Ishikawa (cell line): Measurements from ENCODE around the gene FASN.

Experiments used
- CEBPB ChIP-seq: IDR thresholded peaks from 2 replicates; pipeline ENCODE4 v1.6.1; 2012
- CREB1 ChIP-seq: IDR thresholded peaks from 2 replicates; pipeline ENCODE4 v1.6.1; 2012; ENCODE audit warnings: low read depth
- EGR1 ChIP-seq: IDR thresholded peaks from 2 replicates; pipeline ENCODE4 v1.6.1; 2012
- EP300 ChIP-seq: IDR thresholded peaks from 2 replicates; pipeline ENCODE4 v1.6.1; 2012; ENCODE audit warnings: borderline replicate concordance
- FOXM1 ChIP-seq: IDR thresholded peaks from 2 replicates; pipeline ENCODE4 v1.6.1; 2012; ENCODE audit warnings: low read depth, borderline replicate concordance
- NFIC ChIP-seq: IDR thresholded peaks from 2 replicates; pipeline ENCODE4 v1.6.1; 2012
- RAD21 ChIP-seq: IDR thresholded peaks from 2 replicates; pipeline ENCODE4 v1.6.1; 2012; ENCODE audit warnings: low read depth
- TAF1 ChIP-seq: IDR thresholded peaks from 2 replicates; pipeline ENCODE4 v1.6.1; 2012; ENCODE audit warnings: low read depth, mild to moderate bottlenecking
- TCF12 ChIP-seq: IDR thresholded peaks from 2 replicates; pipeline ENCODE4 v1.6.1; 2012; ENCODE audit warnings: low read depth
- TEAD4 ChIP-seq: IDR thresholded peaks from 2 replicates; pipeline ENCODE4 v1.6.1; 2012
- YY1 ChIP-seq: IDR thresholded peaks from 2 replicates; pipeline ENCODE4 v1.6.1; 2012; ENCODE audit warnings: low read depth
- ZBTB7A ChIP-seq: IDR thresholded peaks from 2 replicates; pipeline ENCODE4 v1.6.1; 2012; ENCODE audit warnings: low read depth
- TF ChIP-seq, protein P1 (sequence below): IDR thresholded peaks from 2 replicates; pipeline ENCODE4 v1.6.1; 2012
- TF ChIP-seq, protein P2 (sequence below): IDR thresholded peaks from 2 replicates; pipeline ENCODE4 v1.6.1; 2012
- TF ChIP-seq, protein P3 (sequence below): IDR thresholded peaks from 2 replicates; pipeline ENCODE4 v1.6.1; 2012; ENCODE audit warnings: low read depth, mild to moderate bottlenecking

The FASN gene

DNA sequence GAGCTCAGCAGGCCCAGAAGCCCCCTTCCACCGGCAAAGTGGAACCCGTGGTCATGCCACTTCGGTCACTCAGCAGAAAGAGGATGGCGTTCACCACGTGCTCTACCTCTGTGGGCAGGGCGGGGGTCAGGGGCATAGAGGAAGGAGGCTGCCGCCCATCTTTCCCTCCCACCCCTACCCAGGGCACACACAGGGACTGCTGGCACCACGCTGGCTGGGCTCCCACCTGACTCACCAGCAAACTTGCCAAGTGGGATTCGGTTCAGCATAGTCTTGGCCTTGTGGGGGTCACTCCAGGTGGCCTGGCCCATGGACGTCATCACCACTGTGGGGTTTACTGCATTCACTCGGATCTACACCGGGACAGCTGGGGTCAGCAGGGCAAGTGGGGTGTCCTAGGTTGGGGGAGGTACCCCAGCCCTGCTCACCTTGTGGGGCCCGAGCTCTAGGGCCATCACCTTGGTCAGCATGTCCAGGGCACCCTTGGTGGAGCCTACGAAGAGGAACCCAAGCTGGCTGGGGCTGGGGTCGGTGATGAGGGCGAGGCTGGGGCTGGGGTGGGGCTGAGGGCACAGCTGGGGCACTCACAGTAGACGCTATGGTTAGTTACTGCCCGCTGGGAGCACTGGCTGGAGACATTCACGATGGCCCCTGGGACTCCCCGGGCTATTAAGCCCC lies 61.9 kb downstream of the FASN start:
- TF ChIP-seq, protein P1, sequence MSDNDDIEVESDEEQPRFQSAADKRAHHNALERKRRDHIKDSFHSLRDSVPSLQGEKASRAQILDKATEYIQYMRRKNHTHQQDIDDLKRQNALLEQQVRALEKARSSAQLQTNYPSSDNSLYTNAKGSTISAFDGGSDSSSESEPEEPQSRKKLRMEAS, result no peak
- TF ChIP-seq TEAD4 (no peak), EP300 (no peak), EGR1 (no peak), RAD21 (no peak), YY1 (no peak), FOXM1 (no peak), TAF1 (no peak), ZBTB7A (no peak), NFIC (no peak), CREB1 (no peak), TCF12 (no peak), CEBPB (no peak)
- TF ChIP-seq, protein P2, sequence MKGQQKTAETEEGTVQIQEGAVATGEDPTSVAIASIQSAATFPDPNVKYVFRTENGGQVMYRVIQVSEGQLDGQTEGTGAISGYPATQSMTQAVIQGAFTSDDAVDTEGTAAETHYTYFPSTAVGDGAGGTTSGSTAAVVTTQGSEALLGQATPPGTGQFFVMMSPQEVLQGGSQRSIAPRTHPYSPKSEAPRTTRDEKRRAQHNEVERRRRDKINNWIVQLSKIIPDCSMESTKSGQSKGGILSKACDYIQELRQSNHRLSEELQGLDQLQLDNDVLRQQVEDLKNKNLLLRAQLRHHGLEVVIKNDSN, result no peak
- TF ChIP-seq, protein P3, sequence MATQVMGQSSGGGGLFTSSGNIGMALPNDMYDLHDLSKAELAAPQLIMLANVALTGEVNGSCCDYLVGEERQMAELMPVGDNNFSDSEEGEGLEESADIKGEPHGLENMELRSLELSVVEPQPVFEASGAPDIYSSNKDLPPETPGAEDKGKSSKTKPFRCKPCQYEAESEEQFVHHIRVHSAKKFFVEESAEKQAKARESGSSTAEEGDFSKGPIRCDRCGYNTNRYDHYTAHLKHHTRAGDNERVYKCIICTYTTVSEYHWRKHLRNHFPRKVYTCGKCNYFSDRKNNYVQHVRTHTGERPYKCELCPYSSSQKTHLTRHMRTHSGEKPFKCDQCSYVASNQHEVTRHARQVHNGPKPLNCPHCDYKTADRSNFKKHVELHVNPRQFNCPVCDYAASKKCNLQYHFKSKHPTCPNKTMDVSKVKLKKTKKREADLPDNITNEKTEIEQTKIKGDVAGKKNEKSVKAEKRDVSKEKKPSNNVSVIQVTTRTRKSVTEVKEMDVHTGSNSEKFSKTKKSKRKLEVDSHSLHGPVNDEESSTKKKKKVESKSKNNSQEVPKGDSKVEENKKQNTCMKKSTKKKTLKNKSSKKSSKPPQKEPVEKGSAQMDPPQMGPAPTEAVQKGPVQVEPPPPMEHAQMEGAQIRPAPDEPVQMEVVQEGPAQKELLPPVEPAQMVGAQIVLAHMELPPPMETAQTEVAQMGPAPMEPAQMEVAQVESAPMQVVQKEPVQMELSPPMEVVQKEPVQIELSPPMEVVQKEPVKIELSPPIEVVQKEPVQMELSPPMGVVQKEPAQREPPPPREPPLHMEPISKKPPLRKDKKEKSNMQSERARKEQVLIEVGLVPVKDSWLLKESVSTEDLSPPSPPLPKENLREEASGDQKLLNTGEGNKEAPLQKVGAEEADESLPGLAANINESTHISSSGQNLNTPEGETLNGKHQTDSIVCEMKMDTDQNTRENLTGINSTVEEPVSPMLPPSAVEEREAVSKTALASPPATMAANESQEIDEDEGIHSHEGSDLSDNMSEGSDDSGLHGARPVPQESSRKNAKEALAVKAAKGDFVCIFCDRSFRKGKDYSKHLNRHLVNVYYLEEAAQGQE, result no peak

DNA sequence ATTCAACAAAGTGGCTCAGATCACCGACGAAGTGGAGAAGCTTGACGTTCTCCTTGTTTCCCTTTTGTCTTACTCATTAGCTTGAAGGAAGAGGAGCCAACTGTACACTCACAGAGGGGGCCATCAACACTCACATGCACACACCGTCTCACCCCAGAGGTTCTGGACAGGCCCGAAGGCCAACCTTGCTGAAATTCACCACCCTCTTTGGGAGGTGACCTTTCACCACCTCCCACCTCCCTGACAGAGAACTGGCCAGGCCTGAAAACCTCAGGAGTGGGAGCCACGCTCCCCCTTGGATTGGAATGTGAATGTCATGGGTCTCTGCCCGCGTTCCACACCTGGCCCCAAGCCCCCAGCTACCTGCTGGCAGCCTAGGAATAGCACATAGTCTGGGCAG lies 62.5 kb downstream of the FASN start:
- TF ChIP-seq NFIC (no peak), FOXM1 (no peak), EGR1 (no peak), EP300 (no peak), YY1 (no peak), CEBPB (no peak), RAD21 (no peak), CREB1 (no peak), TAF1 (no peak), ZBTB7A (no peak), TCF12 (no peak), TEAD4 (no peak)
- TF ChIP-seq, protein P2, result no peak
- TF ChIP-seq, protein P3, result no peak
- TF ChIP-seq, protein P1, result no peak

- TF ChIP-seq, protein P1, result no peak
- no peak for TF ChIP-seq CREB1
- no peak for TF ChIP-seq EGR1
- TF ChIP-seq EP300, result no peak
- no peak for TF ChIP-seq TEAD4
- no peak for TF ChIP-seq CEBPB
- no peak for TF ChIP-seq FOXM1
- no peak for TF ChIP-seq TAF1
- TF ChIP-seq NFIC, result no peak
- TF ChIP-seq, protein P2, result no peak
- TF ChIP-seq, protein P3, result no peak
- TF ChIP-seq YY1, result no peak
- TF ChIP-seq ZBTB7A, result no peak
Observed at GRCh38 chr17:82034371-82035011, 63.5 kb downstream of the FASN start.
